DMS114 treated with DMSO at 0.1 percent for 48 hours (cell line): Measurements from ENCODE around the gene SCG2.
"Not testable (repeated sequence)": the region's sequence is repeated elsewhere in the genome, so short reads cannot be mapped to it uniquely, and the experiment has no call there.

Source experiments
- DNase-seq: peaks from one replicate; lab custom pipeline; 2025; ENCODE audit not compliant: unreplicated experiment; lab: John Stamatoyannopoulos, UW

Gene SCG2

DNA sequence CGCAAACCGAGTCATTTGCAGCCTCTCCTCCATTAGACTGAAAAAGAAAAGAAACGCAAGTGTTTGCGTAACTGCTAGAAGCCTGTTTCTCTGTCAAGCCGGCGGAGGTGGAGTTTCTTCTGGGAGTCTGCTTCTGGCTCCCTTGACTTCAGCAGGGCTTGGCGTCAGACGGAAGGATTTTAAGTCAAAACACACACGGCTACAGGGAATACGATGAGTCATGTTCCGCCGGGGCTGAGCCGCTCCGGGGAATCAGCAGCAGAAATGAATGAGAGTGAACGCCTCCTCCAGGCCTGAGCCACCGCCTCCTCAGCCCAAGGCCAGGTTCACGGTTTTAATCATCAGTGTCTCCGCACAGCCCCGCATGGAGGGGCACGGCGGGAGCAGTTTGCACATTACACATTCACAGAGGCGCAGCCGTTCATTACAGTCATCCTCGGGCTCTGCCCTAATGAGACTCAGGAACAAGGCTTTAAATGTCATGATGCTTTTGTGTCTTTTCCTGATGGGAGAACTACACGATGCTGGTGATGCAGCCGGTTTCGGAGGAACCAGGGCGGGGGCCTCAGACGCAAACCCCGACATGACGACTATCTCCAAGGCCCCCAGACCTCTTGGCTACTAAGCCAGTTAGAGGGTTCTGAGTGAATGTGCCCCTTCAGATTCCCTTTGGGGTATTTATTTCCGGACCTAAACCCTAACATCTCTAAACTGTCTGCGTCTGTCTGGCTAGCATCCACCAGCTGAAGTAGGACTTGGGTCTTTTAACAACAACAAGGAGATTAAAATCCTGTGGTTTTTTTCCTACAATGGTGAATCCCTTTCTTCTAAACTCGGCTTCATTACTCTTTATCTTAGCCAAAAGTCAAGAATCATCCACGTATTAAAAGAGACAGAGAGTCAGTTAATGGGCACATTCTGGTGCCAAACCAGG is 11.1 kb upstream of the SCG2 start:
- no peak for DNase-seq

DNA sequence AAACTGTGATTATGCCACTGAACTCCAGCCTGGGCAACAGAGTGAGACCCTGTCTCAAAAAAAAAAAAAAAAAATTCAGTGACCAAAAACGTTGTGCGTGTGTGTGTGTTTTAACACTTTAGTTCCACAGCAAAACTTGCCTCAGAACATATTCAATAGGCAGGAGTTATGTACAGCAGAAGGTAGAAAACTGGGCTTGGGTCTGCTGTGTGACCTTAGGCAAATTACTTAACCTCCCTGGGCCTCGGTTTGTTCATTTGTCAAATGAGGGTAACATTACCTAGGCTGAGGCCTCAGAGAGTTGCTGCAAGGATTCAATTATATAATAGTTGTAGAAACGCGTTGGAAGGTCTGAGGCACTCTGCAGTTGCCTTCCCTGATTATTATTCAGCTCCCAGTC is 10.3 kb upstream of the SCG2 start:
- no peak for DNase-seq

- DNase-seq = no peak
These were observed 8.9 kb upstream of the SCG2 start for GRCh38 chr2:223611061-223611460.

DNA sequence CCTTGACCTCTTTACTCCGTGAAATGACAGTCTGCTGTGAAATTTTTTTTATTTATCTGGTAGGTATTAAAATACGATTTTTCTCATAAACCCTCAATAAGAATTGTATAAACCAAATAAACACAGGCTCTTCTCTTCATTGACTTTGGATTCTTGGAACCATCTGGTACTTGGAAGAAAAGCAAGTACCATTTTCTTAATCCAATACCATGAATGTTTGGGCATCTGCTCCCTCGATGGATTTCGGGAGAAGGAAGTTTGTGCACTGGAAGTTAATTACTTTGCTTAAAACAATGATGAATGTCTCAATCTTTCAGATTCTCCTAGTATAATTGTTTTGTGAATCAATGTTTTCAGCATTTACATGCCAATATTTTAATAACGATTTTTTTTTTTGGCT is 5.3 kb upstream of the SCG2 start:
- DNase-seq = no peak

DNA sequence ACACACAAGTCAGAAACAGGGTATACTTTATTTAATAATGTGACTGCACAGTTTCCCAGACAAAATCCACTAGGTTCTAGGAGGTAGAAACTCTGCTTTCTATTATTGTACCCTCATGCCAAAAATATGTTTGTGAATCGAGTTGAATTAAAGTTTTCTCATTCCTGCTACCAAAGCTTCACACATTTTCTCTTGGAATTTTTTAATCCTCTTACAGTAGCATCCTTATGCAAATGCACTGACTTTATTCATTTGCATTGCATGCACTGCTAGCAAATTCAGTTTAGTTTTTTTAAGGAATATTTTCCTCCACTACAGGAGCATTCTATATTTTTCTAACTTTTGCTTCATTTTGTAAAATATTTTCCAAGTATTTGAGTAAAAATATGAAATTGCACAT is 4.8 kb upstream of the SCG2 start:
- DNase-seq = no peak

DNA sequence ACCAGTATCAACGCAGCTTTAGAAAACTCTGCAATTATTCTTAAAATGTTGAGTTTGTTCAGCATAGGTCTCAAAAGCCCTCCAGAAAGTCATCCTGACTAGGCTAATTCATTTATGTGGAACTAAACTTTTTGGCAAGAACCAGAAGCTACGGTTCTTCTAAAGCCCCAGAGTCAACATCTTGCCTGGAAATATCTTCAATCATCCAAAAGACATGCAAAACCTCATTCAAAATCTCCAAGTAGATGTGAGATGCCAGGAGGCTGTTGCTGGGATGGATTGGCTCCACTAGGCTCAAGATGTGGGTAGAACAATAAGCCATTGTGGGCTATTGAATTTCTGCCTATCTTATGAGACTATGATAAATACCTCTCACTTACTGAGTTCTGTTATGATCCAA is 2.1 kb upstream of the SCG2 start:
- DNase-seq = no peak

DNA sequence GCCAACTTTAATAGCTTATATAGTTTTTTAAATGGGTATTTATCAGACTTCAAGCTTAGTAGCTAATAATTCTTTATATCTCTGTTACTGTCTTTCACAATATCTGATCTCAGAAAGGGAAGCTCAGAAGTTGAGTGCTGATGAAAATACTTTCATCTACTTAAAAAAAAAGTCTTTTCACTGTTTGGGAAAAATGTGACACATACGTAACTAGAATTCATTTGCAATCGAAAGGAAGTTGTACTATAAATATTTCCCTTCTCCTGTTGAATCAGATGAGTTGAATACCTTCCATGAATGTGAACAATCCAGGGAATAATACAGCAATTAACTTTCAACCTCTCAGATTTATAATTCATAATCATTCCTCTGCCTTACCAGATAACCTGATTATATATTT is 811 bp upstream of the SCG2 start:
- no peak for DNase-seq

DNA sequence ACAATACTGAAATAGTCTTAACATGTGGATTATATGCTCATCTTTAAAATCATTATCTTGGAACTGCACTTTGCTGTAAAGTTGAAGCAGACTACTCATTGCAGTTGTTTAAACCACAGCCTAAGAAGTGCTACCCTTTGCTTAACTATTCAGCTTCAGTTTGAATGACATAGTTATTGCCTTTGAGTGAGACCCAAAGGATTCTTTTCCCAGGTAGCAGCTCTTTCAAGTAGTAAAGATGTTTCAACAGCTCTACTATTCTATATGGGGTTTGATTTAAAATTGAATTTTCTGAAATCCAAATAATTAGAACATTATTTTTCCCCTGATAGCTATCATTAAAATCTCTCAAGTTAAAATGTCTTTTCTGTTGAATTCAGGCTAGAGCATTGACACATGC is 1.1 kb downstream of the SCG2 start:
- DNase-seq = no peak

GRCh38 chr2:223599640-223600380 is 2.4 kb downstream of the SCG2 start:
- DNase-seq = no peak

DNA sequence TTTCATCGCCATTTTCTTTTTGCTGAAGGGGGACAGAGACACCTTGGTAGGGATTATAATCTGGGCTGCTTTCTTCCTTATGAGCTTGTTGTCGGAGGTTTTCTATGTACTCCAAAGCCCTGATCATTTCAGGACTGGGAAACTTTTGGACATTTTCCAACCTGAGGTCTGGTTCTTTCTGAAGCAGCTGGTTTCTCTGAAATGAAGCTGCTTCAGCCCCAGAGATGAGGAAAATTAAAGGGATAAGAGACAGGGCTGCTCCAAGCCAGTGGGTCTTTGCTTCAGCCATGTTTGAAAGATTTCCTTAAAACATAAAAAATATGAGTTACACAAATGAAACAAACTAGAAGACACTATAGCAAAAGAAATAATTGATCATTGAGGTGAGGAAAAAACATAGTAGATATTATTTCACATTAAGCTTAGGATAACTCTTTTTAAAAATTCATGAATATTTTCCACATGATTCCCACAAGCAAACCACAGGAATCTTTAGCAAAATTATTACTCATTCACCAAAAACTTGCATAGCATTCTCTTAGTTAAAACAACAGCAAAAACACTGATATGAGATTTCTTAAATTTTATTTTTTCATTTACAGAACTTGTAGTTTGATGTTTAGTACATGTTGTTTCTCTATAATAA is 3.0 kb downstream of the SCG2 start:
- no peak for DNase-seq

- DNase-seq = no peak
These were observed 5.1 kb downstream of the SCG2 start for GRCh38 chr2:223597076-223597475.

DNA sequence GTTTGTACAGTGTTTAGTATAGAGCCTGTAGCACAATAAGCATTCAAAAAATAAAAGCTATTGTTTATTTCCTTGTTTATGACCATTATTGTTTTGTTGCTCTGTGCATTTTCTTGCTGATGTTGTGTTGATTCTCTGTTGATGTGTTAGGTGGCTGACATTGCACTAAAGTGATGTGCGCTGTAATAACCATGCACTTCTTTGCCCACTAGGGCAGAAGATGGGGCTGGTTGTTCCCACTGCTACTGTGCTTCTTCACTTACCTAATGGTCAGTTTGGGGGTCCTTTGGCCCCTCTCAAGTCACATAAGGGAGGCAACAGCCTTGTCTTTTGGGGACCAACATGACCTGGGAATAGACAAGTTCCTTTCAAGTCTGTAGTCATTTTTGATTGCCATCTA is 6.0 kb downstream of the SCG2 start:
- DNase-seq = no peak

DNA sequence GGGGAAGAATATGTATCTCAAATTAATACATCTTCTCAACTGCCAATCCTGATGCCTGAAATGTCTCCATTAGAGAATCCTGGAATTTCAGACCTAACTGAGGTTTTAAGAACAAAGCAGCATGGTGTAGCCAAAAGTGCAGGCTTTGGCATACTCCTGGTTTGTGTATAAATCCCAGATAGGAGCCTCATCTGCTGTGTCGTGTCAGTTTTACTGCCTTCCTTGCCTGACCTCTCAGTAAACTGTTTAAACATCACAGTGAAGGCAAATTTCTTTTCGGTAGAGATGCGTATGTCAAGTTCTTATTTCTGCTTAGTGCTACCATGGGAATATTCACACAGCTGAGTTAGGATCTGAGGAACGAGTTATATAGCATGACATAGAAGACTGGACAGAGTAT is 7.3 kb downstream of the SCG2 start:
- DNase-seq = no peak

DNA sequence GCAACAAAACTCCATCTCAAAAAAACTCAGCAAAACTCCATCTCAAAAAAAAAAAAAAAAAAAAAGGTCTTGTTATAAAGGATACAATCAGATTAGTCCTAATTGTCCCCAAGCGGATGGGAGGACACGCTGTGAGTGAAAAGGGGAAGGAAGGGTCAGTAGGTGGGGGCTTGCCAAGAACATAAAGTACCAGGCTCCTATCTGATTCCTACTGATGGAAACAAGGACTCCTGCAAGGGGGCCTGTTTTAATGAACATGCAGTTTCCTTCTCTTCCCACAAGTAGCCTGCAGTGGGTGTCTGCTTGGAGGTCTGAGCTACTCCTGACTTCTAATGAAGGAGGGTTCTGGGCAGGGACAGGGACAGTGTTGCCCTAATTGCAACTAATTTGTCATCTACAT is 7.9 kb downstream of the SCG2 start:
- no peak for DNase-seq

DNA sequence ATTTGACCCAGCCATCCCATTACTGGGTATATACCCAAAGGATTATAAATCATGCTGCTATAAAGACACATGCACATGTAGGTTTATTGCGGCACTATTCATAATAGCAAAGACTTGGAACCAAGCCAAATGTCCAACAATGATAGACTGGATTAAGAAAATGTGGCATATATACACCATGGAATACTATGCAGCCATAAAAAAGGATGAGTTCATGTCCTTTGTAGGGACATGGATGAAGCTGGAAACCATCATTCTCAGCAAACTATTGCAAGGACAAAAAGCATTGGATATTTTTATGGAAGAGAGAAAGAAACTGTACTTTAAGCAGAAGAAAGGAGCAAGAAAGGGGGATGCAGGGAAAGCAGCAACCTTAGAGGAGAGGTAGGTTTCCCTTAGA is 9.5 kb downstream of the SCG2 start:
- DNase-seq = not testable (repeated sequence)

- no peak for DNase-seq
These were observed 10.6 kb downstream of the SCG2 start for GRCh38 chr2:223591596-223591995.

DNA sequence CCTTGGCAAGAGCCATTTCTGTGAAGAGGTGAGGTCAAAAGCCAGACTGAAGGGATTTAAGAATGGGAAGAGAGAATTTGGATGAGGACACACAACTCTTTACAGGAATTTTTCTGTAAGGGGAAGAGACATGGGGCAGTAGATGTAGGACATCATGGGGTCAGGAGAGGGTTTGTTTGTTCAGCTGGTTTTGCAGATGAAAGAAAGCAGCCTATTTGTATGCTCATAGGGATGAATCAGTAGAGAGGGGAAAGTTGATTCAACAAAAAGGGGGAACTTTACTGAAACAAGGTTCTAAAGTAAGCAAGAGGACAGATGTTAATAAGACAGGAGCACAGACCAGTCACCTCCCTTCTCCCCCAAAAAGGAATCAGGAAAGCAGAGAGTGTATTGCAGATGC is 11.2 kb downstream of the SCG2 start:
- DNase-seq = no peak

- no peak for DNase-seq
These were observed 12.3 kb downstream of the SCG2 start for GRCh38 chr2:223589901-223590300.

GRCh38 chr2:223588251-223588650 is 13.9 kb downstream of the SCG2 start:
- no peak for DNase-seq

GRCh38 chr2:223587301-223587700 is 14.9 kb downstream of the SCG2 start:
- DNase-seq = no peak

DNA sequence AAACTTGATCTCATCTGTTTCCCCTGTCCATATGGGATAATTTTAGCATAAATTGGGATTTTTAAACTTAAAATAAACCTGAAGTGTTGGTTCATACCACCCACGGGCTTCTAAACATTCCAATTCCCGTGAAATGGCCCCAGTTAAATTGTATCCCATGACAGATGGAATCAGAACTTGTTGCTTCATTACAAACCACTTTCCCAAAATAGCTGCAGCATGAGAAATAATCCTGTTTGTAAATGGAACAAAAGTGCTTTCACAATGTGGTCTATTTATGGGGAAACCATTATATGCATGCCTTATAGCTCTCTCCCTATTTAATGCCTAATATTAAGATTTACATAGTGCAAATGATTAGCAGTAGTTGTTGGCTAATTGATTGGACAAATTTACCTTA is 15.9 kb downstream of the SCG2 start:
- no peak for DNase-seq

DNA sequence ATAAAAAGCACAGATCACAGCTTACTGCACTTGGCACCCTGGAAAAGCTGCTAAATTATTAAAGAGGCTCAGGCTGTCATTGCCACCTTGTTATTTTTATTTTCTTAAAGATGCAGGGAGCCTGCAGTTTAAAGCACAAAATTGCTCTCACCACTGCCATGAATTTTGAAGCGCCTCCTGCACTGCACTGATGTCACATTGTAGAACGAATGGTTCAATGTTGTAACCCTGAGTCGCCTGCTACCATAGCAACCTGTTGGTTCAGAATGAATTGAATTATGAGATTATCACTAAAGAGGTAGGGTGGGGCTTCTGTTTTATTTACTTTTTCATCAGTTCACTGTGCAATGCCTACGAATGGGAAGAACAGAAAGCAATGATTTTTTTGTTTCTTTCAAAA is 16.5 kb downstream of the SCG2 start:
- DNase-seq = no peak
